Stimulated activated CD4-positive, alpha-beta T cell treated with anti-CD3 and anti-CD28 coated beads, Interleukin-4, amount 100 ng/mL, for 48 hours (primary cell): ENCODE data around the gene CFAP61.

Experiments
- DNase-seq, 2 donors: peaks; one replicate each; pipeline ENCODE4 v3.0.0-alpha.2; 2020; ENCODE audit warnings: low read depth in 2 of 2

The CFAP61 gene

GRCh38 chr20:20363799-20364592 is 311.7 kb downstream of the CFAP61 start:
- peak in 1 of 2 donors; percentile 28 for DNase-seq

GRCh38 chr20:20364593-20365479 is 312.5 kb downstream of the CFAP61 start:
- peak in 1 of 2 donors; percentile 24 for DNase-seq

- no peak for DNase-seq
Observed at GRCh38 chr20:20365480-20366161, 313.3 kb downstream of the CFAP61 start.

- no peak for DNase-seq
Observed at GRCh38 chr20:20366551-20366875, 314.2 kb downstream of the CFAP61 start.

GRCh38 chr20:20366876-20367574 is 314.7 kb downstream of the CFAP61 start:
- no peak for DNase-seq

GRCh38 chr20:20367575-20368417 is 315.5 kb downstream of the CFAP61 start, which contains the start of gene INSM1:
INSM1 (plus strand) TSS chr20:20368104; CDS start chr20:20368268, 164 bp downstream.
- no peak for DNase-seq

- DNase-seq: no peak
Observed at GRCh38 chr20:20368418-20369249, 316.3 kb downstream of the CFAP61 start.

GRCh38 chr20:20369250-20370093 is 317.1 kb downstream of the CFAP61 start:
- DNase-seq: no peak

- DNase-seq: no peak
Observed at GRCh38 chr20:20370094-20370575, 317.8 kb downstream of the CFAP61 start.

GRCh38 chr20:20371083-20371482 is 318.8 kb downstream of the CFAP61 start:
- no peak for DNase-seq

- DNase-seq: no peak
Observed at GRCh38 chr20:20371681-20372080, 319.3 kb downstream of the CFAP61 start.

- DNase-seq: no peak
Observed at GRCh38 chr20:20373091-20373571, 320.8 kb downstream of the CFAP61 start.

GRCh38 chr20:20375862-20376261 is 323.5 kb downstream of the CFAP61 start:
- DNase-seq: no peak

- DNase-seq: no peak
Observed at GRCh38 chr20:20386192-20386591, 333.9 kb downstream of the CFAP61 start.

- no peak for DNase-seq
Observed at GRCh38 chr20:20390393-20390792, 338.1 kb downstream of the CFAP61 start.

- no peak for DNase-seq
Observed at GRCh38 chr20:20391115-20391514, 338.8 kb downstream of the CFAP61 start.

- DNase-seq: no peak
Observed at GRCh38 chr20:20391766-20392165, 339.4 kb downstream of the CFAP61 start.
